Gastroesophageal sphincter (tissue), 4 donors: ENCODE data around the gene CHST1. TPM values are rescaled to one million over a fixed set of nuclear protein-coding genes. Genes with fewer than 3 reads are reported as not detected.
A peak's percentile ranks its signal among the peaks of the same experiment; 100 is the strongest.

Experiments
- ATAC-seq: fragments of 150-250 bp; one replicate; pipeline ENCODE4 v1.9.1; 2016; ENCODE audit warnings: mild to moderate bottlenecking, moderate library complexity
- H3K27ac ChIP-seq, 4 donors: fragments of 200-600 bp; sonication (generic) in 3 of 4; 1 replicate in 3 of 4; 2 replicates in 1 of 4; pipeline ENCODE4 v1.5.1; 2016 to 2019
- H3K27me3 ChIP-seq: fragments of 200-600 bp; sonication (generic); one replicate; pipeline ENCODE4 v1.5.1; 2019
- H3K36me3 ChIP-seq, 2 donors: fragments of 200-600 bp; sonication (generic); one replicate each; pipeline ENCODE4 v1.5.1; 2019; ENCODE audit warnings: control low read depth in 1 of 2
- H3K4me1 ChIP-seq, 3 donors: fragments of 200-600 bp; sonication (generic); 1 replicate in 2 of 3; 2 replicates in 1 of 3; pipeline ENCODE4 v1.5.1; 2016 to 2019; ENCODE audit warnings: control low read depth in 2 of 3
- H3K4me3 ChIP-seq, 2 donors: fragments of 200-600 bp; sonication (generic); one replicate each; pipeline ENCODE4 v1.5.1; 2019; ENCODE audit warnings: mild to moderate bottlenecking in 1 of 2, moderate library complexity in 1 of 2
- H3K9me3 ChIP-seq, 3 donors: fragments of 200-600 bp; sonication (generic); one replicate each; pipeline ENCODE4 v1.5.1; 2017 to 2019; ENCODE audit warnings: control low read depth in 2 of 3
- EP300 ChIP-seq: sonication (generic); formaldehyde crosslinking; IDR thresholded peaks from one replicate; pipeline ENCODE4 v1.6.1; 2017; ENCODE audit warnings: antibody characterized with exemption, mild to moderate bottlenecking
- POLR2A ChIP-seq, 2 donors: fragments of 450-650 bp; IDR thresholded peaks; one replicate each; pipeline ENCODE4 v1.6.1; 2017; ENCODE audit warnings: antibody characterized with exemption in 2 of 2, mild to moderate bottlenecking in 2 of 2, moderate library complexity in 1 of 2
- POLR2AphosphoS5 ChIP-seq: sonication (generic); formaldehyde crosslinking; IDR thresholded peaks from one replicate; pipeline ENCODE4 v1.6.1; 2017; ENCODE audit warnings: antibody characterized with exemption
- WGBS, 2 donors: methylation state at CpG; one replicate each; pipeline ENCODE4 v1.1.5; 2018; ENCODE audit warnings: low coverage in 1 of 2; 5-methylcytosine and 5-hydroxymethylcytosine counted together
- total RNA-seq, 4 donors: library from RNA; depleted of rRNA; stranded (reverse); fragments of >200 nt; gene quantifications; one replicate each; pipeline ENCODE4 v1.1.0, GENCODE V29; 2016
- TF ChIP-seq, protein P1 (sequence below), 4 experiments: fragments of 200-600 bp in 2 of 4; fragments of 450-650 bp in 2 of 4; sonication (generic) in 1 of 4; IDR thresholded peaks; one replicate each; pipeline ENCODE4 v1.5.1; 2017 to 2019; ENCODE audit warnings: antibody characterized with exemption in 4 of 4, mild to moderate bottlenecking in 2 of 4, moderate library complexity in 2 of 4

Gene CHST1
- total RNA-seq, 4 donors from 2014 or later = 2.1 to 4.7 (median 2.4) TPM

DNA sequence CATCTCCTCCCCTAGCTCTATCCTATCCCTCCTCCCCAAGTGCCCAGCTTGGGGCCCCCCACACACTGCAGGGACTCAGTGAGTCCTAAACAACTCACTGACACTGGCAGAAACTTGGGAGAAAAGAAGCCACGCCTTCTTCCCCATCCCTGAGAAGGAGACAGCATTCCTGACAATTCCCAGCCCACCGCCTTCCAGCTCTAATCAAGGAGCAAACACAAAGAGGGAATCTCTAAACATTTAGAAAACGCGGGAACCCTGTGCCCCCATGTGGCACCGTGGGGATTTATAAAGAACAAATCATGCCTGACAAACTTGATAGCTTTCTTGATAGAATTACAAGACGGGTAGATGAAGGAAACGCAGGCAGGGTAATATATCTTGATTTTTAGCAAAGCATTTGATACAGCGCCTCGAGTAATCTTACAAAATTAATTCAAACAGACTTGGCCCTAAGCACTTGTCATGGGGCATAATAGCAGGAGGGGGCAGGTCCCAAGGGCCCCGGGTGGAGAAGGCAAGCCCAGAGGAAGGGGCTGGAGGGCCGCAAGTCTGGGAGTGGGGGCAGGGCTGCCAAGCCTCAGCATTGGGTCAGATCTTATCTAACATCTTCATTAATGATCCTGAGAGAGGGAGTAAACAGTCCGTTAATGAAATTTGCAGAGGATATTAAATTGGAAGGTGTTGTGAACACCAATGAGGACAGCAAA lies 4.5 kb downstream of the CHST1 start:
- peaks cover 93% of the 10 kb centered on the region for H3K27me3 ChIP-seq
- H3K9me3 ChIP-seq = no peaks in the 10 kb centered on the region
- H3K4me3 ChIP-seq = no peak overlapping the region
- TF ChIP-seq, protein P1, sequence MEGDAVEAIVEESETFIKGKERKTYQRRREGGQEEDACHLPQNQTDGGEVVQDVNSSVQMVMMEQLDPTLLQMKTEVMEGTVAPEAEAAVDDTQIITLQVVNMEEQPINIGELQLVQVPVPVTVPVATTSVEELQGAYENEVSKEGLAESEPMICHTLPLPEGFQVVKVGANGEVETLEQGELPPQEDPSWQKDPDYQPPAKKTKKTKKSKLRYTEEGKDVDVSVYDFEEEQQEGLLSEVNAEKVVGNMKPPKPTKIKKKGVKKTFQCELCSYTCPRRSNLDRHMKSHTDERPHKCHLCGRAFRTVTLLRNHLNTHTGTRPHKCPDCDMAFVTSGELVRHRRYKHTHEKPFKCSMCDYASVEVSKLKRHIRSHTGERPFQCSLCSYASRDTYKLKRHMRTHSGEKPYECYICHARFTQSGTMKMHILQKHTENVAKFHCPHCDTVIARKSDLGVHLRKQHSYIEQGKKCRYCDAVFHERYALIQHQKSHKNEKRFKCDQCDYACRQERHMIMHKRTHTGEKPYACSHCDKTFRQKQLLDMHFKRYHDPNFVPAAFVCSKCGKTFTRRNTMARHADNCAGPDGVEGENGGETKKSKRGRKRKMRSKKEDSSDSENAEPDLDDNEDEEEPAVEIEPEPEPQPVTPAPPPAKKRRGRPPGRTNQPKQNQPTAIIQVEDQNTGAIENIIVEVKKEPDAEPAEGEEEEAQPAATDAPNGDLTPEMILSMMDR (IDR thresholded peaks at IDR 0.05) = no peak
- TF ChIP-seq POLR2AphosphoS5 (no peak), POLR2A (IDR thresholded peaks at IDR 0.05) (no peak), EP300 (no peak)
- H3K27ac ChIP-seq = no peak overlapping the region
- no peak for ATAC-seq
- H3K4me1 ChIP-seq = peaks cover 0 to 54% (median 12%) of the 10 kb centered on the region in 3 donors
- H3K36me3 ChIP-seq = no peaks in the 10 kb centered on the region
- WGBS, 2 donors = 33% methylated on average over 6 to 10 of the region's 12 CpGs

DNA sequence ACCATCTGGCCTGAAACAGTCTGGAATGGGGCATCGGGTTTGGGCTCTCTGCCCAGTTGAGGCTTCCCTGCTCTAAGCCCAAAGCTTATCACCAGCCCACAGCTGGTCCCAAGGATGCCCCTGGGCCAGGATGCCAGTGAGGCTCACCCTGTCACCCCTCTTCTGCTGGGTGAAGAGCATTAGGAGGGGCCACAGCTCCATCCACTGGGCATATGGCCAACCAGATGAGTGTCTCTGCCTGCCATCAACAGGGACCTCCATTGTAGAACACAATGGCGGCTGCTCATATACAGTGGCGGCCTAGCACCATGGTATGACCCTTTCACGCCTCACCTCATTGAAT lies 5.6 kb downstream of the CHST1 start:
- H3K4me1 ChIP-seq = peaks cover 0 to 53% (median 12%) of the 10 kb centered on the region in 3 donors

GRCh38 chr11:45659031-45659817 lies 6.2 kb downstream of the CHST1 start:
- Histone ChIP-seq H3K4me3 (no peak overlapping the region), H3K9me3 (no peaks in the 10 kb centered on the region), H3K27me3 (peaks cover 90% of the 10 kb centered on the region), H3K36me3 (no peaks in the 10 kb centered on the region), H3K27ac (peak overlapping the region in 2 of 4 donors; percentile 38 to 39), H3K4me1 (peaks cover 0 to 47% (median 9%) of the 10 kb centered on the region in 3 donors)
- no peak for ATAC-seq
- TF ChIP-seq, protein P1 (IDR thresholded peaks at IDR 0.05) = no peak
- no peak for TF ChIP-seq EP300
- no peak for TF ChIP-seq POLR2AphosphoS5
- 33% methylated on average over 3 of the region's 15 CpGs; no CpG with 5 or more reads in 1 of the 2 donors for WGBS, 2 donors

More for the DNA sequence above, 5.6 kb downstream of the CHST1 start:
- no peak for ATAC-seq
- H3K4me3 ChIP-seq = no peak overlapping the region
- 100% methylated on average over 1 of the region's 4 CpGs; no CpG with 5 or more reads in 1 of the 2 donors for WGBS, 2 donors
- peaks cover 96% of the 10 kb centered on the region for H3K27me3 ChIP-seq
- H3K36me3 ChIP-seq = no peaks in the 10 kb centered on the region
- H3K9me3 ChIP-seq = no peaks in the 10 kb centered on the region
- no peak overlapping the region for H3K27ac ChIP-seq
- TF ChIP-seq POLR2AphosphoS5 = no peak
- TF ChIP-seq EP300 = no peak

DNA sequence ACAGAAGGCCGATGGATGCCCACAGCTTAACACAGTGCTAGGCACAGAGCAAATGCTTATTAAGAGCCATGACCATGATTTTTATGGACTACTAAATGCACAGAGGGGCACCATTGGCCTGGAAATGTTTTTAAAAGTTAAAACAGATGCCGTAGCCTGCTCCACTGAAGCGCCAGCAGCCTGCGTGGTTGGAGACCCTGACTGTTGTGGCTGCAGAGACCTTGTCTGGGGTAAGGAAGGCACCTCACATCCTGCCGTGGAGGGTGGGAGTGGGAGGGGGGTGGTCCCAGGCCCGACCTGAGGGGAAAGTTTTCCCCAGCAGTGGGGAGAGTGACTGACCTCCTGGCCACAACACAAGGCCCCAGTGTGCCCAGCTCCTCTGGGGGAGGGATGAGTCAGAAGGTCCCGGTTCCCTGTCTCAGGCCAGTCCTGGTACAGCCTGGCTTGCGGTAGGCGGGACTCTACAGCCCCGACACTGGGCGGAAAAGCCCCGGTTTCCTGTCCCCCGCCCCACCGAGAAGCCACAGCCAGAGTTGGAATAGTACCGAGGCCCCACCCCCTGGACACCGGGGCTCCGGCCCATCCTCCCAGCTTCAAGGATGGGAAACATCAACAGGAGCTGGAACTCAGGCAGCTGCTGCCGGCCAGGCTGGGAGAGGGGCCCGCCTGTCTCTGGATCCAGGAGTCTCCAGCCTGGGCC lies 7.0 kb downstream of the CHST1 start:
- WGBS, 2 donors = 0 to 61% methylated on average over 2 to 3 of the region's 19 CpGs
- H3K36me3 ChIP-seq = no peaks in the 10 kb centered on the region
- no peak for TF ChIP-seq EP300
- TF ChIP-seq, protein P1 (IDR thresholded peaks at IDR 0.05) = no peak
- no peak for TF ChIP-seq POLR2A (IDR thresholded peaks at IDR 0.05)
- TF ChIP-seq POLR2AphosphoS5 = no peak
- ATAC-seq = peak; percentile 89
- peaks cover 0 to 39% (median 3%) of the 10 kb centered on the region in 3 donors for H3K4me1 ChIP-seq
- no peaks in the 10 kb centered on the region for H3K9me3 ChIP-seq
- H3K4me3 ChIP-seq = no peak overlapping the region
- peak overlapping the region in 3 of 4 donors; percentile 38 to 64 (median 63) for H3K27ac ChIP-seq
- H3K27me3 ChIP-seq = peaks cover 82% of the 10 kb centered on the region
